ENCODE results near the gene MRPS18B.

The MRPS18B gene

GRCh38 chr6:30610065-30610464 lies 7.6 kb upstream of the MRPS18B start:
- no peak for DNase-seq

DNA sequence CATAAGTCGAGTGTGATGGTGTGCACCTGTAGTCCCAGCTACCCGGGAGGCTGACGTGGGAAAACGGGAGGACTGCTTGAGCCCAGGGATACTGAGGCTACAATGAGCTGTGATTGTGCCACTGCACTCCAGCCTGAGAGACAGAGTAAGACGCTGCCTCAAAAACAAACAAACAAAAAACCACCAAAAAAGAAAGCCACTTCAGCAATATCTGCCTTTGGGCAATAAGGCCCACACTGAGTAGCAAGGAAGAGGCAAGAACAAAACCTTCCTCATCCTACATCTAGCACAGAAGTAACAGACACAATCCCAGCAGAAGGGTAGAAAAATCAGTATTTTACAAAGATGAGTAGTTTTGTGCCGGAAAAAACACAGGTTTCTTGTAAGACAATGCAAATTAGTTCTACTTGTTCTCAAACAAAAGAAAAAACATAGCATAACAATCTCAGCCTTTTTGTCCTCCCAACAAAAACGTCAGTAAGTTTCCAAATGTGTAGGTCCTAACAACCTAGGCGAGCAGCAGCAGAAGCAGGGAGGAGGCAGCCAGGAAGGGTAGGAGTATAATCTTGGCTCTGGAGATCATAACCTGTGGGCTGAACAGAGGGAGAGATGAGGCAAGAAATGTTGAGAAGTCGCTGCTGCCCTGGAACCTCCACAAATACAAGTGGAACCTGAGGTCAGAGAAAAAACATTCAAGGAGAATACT lies 6.3 kb upstream of the MRPS18B start:
- DNase-seq, result no peak

DNA sequence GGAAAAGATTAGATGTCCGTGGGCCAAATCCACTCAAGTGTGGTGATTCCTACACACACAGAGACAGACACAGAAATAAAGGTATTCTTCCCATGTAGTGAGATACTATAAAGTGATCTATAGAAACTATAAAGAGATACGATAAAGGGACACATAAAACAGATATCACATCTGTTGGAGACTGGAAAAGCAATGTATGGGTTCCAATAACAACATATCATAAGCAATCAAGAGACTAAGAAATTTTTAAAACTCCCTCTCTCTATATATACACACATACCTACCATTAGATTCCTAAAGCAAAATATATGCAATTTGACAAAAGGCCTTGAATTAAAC lies 5.8 kb upstream of the MRPS18B start:
- DNase-seq, result no peak

GRCh38 chr6:30612213-30612612 lies 5.4 kb upstream of the MRPS18B start:
- DNase-seq, result no peak

- DNase-seq, result peak; percentile 32
These were observed 4.9 kb upstream of the MRPS18B start for GRCh38 chr6:30612687-30613248.

GRCh38 chr6:30613251-30614043 lies 4.2 kb upstream of the MRPS18B start:
- no peak for DNase-seq

DNA sequence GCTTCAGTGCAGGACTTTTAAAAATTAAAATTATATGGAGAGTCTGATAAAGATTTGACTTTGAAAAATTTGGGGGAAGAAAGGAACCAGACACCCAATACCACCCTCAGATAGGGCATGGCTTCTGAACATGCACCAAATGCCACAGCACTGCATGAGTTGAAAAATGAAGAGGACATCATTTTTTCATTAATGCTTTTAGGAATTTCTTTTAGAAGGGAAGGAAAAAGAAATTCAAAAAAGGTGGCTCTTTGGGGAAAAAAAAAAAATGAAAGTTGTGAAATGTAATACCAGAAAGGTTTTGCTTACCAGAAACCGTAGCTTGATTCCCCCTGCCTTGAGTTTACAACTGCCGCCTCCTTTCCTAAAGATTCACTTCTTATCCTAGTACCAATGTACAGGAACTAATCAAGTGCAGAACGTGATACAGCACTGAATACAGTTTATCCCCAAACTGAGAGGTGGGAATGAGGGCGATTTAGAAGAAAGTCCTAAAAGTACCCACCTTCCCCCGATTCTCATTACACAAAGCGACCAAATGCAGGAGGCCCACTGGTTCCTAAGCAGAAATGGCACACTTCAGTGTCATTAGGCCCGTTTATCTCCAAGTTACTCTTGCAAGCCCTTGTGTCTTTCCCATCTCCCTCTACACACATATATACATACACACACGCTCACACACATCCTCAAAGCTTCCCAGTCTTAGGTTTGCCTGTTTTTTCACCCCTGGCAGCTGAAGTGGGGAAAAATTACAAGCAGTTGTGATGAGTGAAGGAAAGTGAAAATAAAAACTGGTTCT lies 3.4 kb upstream of the MRPS18B start:
- no peak for DNase-seq

GRCh38 chr6:30614843-30615218 lies 2.8 kb upstream of the MRPS18B start:
- DNase-seq, result peak; percentile 97

- DNase-seq, result peak; percentile 93
These were observed 2.3 kb upstream of the MRPS18B start for GRCh38 chr6:30615219-30615957.

- peak; percentile 54 for DNase-seq
These were observed 1.5 kb upstream of the MRPS18B start for GRCh38 chr6:30615958-30616810.

GRCh38 chr6:30616811-30617564 lies 652 bp upstream of the MRPS18B start, which contains the start of gene PPP1R10:
PPP1R10 (minus strand) TSS chr6:30617243; CDS start chr6:30609944, 7,299 bp downstream.
- peak; percentile 100 for DNase-seq

DNA sequence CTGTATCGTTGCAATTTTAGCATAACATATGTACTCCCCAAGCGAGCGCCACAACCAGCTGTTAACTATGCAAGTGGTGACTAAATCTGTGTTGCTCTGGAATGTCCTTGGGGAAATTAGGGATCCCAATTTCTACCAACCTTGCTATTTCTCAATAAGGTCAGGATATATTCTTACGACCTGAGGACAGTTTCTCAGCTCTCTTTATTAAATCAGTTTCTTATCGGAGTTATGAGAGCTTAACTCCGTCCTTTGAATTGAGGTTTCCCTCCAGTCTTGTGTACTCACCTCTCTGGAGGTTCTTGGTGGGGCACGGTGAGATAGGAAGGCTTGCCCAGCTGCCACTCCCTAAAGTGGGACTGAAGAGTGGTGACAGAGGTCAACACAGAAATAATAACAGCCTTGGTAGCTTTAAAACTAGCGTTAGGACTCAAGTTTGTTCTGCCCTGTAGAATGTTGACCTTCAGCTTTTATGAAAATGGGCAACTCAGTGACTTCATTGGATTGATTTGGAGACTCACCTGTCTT lies 694 bp downstream of the MRPS18B start:
- no peak for DNase-seq

DNA sequence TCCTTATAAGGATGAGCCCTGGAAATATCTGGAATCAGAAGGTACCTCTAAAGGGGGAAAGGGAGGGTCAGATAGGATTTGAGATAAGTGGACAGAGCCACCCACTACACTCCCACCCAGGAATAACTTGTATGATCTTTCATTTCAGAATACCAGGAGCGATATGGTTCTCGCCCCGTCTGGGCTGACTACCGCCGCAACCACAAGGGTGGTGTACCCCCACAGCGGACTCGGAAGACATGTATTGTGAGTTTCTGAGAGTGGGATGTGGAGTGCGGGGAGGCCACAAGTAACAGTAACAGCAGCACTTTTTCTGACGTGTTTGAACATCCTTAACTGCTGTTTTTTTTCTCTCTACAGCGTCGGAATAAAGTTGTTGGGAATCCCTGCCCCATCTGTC lies 1.9 kb downstream of the MRPS18B start:
- DNase-seq, result no peak

- no peak for DNase-seq
These were observed 7.9 kb downstream of the MRPS18B start for GRCh38 chr6:30625511-30625910.

GRCh38 chr6:30626484-30627366 lies 9.1 kb downstream of the MRPS18B start, which contains the start of gene ATAT1:
ATAT1 (plus strand) TSS chr6:30626874.
- peak; percentile 71 for DNase-seq

GRCh38 chr6:30635834-30636233 lies 18.2 kb downstream of the MRPS18B start:
- no peak for DNase-seq

- DNase-seq, result no peak
These were observed 22.8 kb downstream of the MRPS18B start for GRCh38 chr6:30640481-30640880.

DNA sequence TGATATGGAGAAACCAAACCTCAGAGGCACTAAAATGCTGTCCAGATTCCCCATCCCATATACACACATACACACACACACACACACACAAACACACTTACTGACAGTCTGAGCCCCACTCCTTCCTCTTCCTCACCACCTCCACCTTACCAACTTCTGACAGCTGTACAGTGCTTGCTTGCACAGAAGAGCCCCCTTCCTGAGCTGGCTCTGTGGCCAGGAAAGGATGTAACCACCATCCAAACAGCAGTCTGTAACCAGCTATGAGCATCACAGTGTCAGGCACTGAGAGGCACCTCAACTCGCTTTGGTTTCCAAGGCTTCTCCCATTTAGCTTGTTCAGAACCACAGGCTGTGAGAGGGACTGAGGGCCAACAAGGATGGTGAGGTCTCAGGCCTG lies 23.4 kb downstream of the MRPS18B start:
- DNase-seq, result no peak

- no peak for DNase-seq
These were observed 26.0 kb downstream of the MRPS18B start for GRCh38 chr6:30643656-30644055.
